ENCODE results near the gene KREMEN1.

KREMEN1 gene

GRCh38 chr22:29136782-29137700 is 64.2 kb downstream of the KREMEN1 start:
- DNase-seq: no peak

GRCh38 chr22:29138556-29139305 is 65.9 kb downstream of the KREMEN1 start:
- DNase-seq: no peak

GRCh38 chr22:29139965-29140782 is 67.3 kb downstream of the KREMEN1 start:
- DNase-seq: no peak

DNA sequence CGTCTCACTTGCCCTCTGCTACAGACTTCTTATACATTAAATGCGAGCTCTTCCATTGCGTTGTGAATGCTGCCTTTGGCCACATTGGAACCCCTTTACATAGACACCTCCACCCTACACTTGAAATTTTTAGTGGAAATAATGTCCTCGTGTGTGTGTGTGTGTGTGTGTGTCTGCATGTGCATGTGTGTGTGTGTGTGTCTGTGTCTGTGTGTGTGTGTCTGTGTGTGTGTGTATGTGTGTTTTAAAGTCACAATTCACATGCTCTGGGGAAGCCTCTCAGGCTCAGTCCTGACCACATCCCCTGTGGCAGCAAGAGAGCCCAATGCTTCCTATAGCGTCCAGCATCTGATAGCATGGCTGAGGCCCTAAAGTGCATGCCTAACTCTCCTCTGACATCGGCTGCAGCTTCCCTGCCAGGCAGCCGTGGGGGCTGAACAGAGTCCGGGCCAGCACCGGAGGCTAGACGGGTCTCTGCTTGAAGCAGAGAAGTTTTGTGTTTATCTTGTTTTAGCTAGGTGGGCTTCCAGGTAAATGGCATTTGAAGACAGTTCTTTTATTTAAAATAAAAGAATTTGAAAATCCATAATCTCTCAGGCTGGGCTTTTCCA is 68.3 kb downstream of the KREMEN1 start:
- DNase-seq: no peak

DNA sequence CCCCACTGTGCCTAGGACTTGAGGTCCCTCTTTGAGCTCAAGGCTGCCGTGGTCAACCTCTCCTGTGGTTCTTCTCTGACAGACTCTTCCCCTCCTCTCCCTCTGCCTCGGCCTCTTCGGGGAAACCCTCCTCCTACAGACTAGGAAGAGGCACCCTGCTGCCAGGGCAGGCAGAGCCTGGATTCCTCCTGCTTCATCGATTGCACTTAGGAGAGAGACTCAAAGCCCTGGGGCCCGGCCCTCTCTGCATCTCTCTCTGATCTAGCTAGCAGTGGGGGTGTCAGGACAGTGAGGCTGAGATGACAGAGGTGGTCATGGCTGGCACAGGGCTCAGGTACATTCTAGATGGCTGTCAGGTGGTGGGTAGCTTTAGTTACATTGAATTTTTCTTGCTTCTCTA is 69.3 kb downstream of the KREMEN1 start:
- DNase-seq: no peak

GRCh38 chr22:29143941-29144785 is 71.3 kb downstream of the KREMEN1 start:
- DNase-seq: no peak

DNA sequence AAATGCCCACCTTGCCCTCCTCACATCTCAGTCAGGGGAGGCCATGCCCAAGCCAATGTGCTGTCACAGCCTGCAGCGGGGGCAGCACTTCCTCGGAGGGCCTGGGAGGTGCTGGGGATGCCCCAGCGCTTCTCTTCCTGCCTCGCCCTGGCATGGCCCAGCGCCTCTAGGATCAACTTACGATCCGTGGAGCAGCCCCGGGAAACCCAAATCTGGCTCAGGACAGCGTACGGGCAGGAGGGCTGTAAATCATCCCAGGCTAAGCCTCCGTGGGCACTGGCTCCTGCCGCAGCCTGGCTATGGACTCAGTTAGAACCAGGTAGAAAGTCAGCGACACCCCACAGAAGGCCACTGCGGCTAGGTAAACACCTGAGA is 71.9 kb downstream of the KREMEN1 start:
- no peak for DNase-seq

DNA sequence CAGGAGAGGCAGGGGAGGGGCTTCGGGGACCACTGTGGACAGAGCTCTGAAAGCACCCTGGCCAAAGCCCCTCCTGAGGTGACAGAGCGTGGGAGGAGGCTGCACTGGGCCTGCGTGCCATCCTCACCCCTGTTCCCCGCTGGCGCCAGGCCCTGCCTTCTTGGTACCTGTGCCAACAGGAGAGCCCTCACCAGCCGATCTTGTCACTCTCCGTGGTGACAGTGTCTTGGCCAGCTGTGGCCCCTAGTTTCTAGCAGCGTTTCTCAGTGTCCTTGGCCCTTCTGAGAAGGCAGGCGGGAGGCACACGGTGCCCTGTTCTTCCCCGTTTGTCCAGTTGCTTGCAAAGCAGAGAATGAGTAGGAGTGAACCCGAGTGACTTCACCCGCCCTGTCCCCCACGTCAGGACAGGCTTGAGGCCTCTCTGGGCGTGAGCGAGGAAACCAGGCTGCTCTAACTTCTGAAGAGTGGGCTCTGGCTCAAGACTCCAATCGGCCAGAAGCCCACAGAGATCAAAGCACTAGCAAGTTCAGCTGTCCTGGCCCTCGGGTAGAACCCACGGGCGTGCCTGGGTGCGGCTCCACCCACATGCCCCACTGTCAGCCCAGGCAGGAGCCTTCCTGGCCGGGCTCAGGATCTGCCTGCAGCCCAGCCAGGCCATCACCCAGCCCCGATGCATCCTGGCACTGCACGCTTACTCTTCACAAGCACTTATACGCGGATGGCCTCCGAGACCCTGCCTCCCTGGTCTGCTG is 72.7 kb downstream of the KREMEN1 start:
- DNase-seq: no peak

DNA sequence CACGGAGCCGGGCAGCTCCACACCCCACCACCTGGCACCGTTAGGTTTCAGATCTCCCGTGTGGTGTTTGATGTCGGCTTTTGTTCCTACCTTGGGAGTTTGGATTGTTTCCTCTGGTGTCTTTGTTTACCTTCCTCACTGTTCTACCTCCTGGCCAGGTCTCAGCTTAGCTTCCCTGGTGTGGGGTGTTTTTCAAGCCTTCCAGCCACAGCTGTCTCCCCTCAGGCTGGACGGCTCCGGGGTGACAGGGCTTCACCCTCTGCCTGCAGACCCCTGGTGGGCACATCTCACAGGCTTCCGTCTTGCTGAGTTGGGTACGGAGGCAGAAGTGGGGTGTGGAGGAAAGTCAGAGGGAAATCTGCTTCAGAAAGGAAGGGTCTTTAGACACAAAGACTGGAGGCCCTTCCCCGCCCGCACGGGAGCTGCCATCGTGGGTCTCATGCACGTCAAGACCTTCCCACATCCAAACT is 73.3 kb downstream of the KREMEN1 start:
- no peak for DNase-seq

DNA sequence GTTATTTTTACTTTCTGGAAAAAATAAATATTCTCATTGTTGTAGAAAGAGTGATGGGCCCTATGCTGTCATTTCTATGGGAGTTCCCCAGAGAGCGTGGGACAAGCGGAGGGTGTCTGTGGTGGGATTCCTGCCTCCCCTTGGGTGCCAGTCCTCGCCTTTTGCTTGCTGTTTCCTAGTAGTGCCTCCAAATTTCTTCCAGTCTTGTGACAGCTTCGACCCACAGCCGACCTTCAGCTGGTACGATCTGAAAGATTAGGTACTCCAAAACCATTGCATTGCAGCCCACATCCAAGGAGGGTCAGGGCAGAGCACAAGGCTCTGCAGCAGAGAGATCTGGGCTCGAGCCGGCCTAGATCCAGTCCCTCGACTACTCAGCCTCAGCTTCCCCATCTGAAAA is 73.9 kb downstream of the KREMEN1 start:
- no peak for DNase-seq

GRCh38 chr22:29147331-29147899 is 74.6 kb downstream of the KREMEN1 start:
- no peak for DNase-seq

- no peak for DNase-seq
Measured at GRCh38 chr22:29148036-29148435, 75.2 kb downstream of the KREMEN1 start.

DNA sequence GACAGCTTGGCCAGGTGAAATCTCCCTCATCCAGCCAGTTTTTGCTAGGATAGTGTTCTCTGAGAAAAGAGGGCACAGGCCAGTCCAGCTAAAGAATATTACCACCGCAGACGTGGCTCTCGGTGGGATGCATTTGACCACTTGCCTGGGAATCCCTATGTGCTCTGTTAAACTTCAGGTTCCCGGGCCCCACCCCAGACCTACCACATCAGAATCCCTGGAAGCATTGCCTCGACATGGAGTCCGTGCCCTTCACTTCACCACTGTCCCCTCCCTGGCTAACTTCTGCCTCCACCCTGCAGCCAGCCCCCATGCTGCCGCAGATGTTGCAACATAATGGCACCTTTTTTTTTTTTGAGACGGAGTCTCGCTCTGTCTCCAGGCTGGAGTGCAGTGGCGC is 76.0 kb downstream of the KREMEN1 start:
- DNase-seq: no peak

DNA sequence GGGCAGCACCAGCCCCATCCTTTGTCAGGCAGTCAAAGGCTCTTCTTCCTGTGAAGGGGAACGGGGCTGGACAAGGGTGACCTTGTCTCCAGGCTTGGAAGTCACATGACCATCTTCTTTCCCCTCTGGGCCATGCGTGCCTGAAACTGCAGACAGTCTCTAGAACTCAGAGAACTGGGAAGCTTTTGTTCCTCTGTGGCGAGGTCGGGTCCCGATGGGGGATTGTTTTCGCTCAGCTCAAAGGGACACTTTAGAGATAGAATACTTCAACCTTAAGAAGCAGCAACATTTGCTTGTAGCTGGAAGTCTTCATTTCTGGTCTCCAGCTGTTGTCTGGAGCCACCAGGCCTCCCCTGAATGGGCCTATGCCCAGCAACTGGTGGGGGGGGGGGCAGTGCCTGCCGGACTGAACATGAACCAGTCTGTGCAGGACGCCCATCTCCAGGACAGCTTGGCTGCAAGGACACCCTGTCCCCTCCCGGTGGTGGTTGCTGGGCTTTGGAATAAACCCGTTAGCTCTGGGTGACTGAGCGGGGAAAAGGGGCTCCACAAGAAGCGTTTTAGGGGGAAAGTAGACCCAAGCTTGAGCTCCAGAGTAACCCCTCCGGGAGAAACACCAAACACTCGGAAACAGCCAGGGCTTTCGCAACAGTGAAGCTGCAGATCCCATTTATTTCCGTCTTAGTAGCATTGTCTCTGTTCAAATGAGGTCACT is 77.2 kb downstream of the KREMEN1 start:
- no peak for DNase-seq

DNA sequence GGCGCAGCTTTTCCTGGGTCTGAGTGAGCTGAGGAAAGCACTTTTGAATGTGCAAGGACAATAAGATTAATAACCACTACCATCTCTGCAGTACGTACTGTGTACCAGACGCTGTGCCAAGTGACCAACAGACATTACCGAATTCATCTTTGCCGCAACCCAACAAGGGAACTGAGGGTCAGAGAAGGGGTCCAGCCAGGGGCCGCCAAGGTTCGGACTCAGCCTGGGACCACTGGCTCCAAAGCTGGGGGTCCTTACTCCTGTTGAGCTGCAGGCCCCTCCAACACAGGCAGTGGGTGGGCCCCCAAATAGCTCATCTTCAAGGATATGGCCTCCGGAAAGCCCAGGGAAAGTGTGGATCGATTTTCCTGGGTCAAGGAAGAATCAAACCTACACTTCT is 77.9 kb downstream of the KREMEN1 start:
- no peak for DNase-seq

- no peak for DNase-seq
Measured at GRCh38 chr22:29151316-29151715, 78.5 kb downstream of the KREMEN1 start.

- DNase-seq: no peak
Measured at GRCh38 chr22:29152045-29152953, 79.5 kb downstream of the KREMEN1 start.

DNA sequence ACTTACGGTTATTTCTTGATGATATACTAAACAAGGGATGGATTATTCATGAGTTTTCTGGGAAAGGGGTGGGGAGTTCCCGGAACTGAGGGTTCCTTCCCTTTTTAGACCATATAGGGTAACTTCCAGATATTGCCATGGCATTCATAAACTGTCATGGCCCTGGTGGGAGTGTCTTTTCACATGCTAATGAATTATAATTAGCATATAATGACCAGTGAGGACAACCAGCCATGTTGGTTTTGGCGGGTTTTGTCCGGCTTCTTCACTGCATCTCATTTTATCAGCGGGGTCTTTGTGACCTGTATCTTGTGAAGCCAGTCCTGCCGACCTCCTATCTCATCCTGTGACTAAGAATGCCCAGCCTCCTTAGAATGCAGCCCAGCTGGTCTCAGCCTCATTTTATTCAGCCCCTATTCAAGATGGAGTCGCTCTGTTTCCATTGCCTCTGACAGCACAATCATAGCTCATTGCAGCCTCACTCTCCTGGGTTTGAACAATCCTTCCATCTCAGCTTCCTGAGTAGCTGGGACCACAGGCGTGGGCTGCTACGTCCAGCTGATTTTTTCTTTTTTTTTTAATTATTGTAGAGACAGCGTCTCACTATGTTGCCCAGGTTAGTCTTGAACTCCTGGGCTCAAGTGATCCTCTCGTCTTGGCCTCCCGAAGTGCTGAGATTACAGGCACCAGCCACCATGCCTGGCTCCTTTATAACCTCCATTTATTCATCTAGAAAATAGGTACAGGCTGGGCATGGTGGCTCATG is 80.3 kb downstream of the KREMEN1 start:
- DNase-seq: no peak
